Esophagus muscularis mucosa (tissue), 4 donors: ENCODE data around the gene ACACA. TPM values are rescaled to one million over a fixed set of nuclear protein-coding genes. Genes with fewer than 3 reads are reported as not detected.

Source experiments
- DNase-seq: peaks from one replicate; pipeline ENCODE4 v3.0.0-alpha.2; 2017; ENCODE audit errors: extremely low spot score
- H3K27ac ChIP-seq, 4 donors: fragments of 200-600 bp; sonication (generic); replicated peaks in 1 of 4; 1 replicate in 3 of 4; 2 replicates in 1 of 4; pipeline ENCODE4 v1.5.1; 2016 to 2019; ENCODE audit warnings: mild to moderate bottlenecking in 1 of 4
- H3K27me3 ChIP-seq, 4 donors: fragments of 200-600 bp; sonication (generic); one replicate each; pipeline versions ENCODE4 v1.5.1 to v1.6.0; 2016 to 2019
- H3K36me3 ChIP-seq, 4 donors: fragments of 200-600 bp; sonication (generic); one replicate each; pipeline ENCODE4 v1.5.1; 2016 to 2019
- H3K4me1 ChIP-seq, 4 donors: fragments of 200-600 bp; sonication (generic); one replicate each; pipeline ENCODE4 v1.5.1; 2016 to 2019
- H3K4me3 ChIP-seq, 4 donors: fragments of 200-600 bp; sonication (generic); 1 replicate in 2 of 4; 2 replicates in 2 of 4; pipeline ENCODE4 v1.5.1; 2016 to 2019; ENCODE audit warnings: mild to moderate bottlenecking in 4 of 4, moderate library complexity in 1 of 4
- H3K9me3 ChIP-seq, 4 donors: fragments of 200-600 bp; sonication (generic); 1 replicate in 3 of 4; 2 replicates in 1 of 4; pipeline ENCODE4 v1.5.1; 2016 to 2019
- EP300 ChIP-seq: sonication (generic); formaldehyde crosslinking; IDR thresholded peaks from one replicate; pipeline ENCODE4 v1.6.1; 2017; ENCODE audit warnings: antibody characterized with exemption
- POLR2A ChIP-seq: fragments of 450-650 bp; IDR thresholded peaks from one replicate; pipeline ENCODE4 v1.6.1; 2017; ENCODE audit warnings: antibody characterized with exemption, moderate library complexity, mild to moderate bottlenecking, low read depth
- POLR2AphosphoS5 ChIP-seq, 2 donors: sonication (generic); formaldehyde crosslinking; IDR thresholded peaks; one replicate each; pipeline ENCODE4 v1.6.1; 2017; ENCODE audit warnings: antibody characterized with exemption in 2 of 2
- WGBS: methylation state at CpG from one replicate; pipeline ENCODE4 v1.1.5; 2018; 5-methylcytosine and 5-hydroxymethylcytosine counted together
- intact Hi-C: fragments of 100-400 bp; cut with DNase I; formaldehyde crosslinking; loops from one replicate; pipeline ENCODE4 v1.15.1; 2023
- total RNA-seq, 4 donors: library from RNA; depleted of rRNA; stranded (reverse); fragments of >200 nt; gene quantifications; one replicate each; pipeline versions ENCODE4 v1.1.0 to v1.2.1, GENCODE V29; 2016
- TF ChIP-seq, protein P1 (sequence below), 3 experiments: fragments of 200-600 bp in 2 of 3; fragments of 450-650 bp in 1 of 3; sonication (generic) in 2 of 3; IDR thresholded peaks; one replicate each; pipeline ENCODE4 v1.5.1; 2017 to 2019; ENCODE audit warnings: antibody characterized with exemption in 3 of 3, mild to moderate bottlenecking in 2 of 3, moderate library complexity in 1 of 3

ACACA gene
- total RNA-seq, 4 donors from 2014 or later: 34.0 to 58.0 (median 50.5) TPM

DNA sequence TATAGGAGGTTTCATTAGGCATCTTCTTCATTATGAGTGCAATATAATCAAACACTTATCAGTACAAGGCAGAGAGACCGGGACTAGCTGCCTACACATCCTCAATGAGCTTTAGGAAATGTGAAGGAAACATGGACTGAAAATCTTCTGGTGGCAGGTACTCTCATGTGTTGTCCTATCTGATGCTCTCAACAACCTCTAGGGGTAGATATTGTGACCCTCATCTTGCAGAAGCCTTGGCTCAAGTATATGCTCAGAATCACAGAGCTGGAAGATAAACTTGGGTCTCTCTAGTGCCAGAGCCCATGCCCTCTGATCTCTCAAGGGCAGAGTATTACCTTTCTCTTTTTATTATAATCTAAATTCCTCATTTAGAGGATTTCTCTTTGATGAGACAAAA is 212.4 kb downstream of the ACACA start:
- Histone ChIP-seq H3K27ac (no peak overlapping the region), H3K4me3 (no peak overlapping the region), H3K9me3 (no peaks in the 10 kb centered on the region), H3K4me1 (no peaks in the 10 kb centered on the region), H3K36me3 (peaks cover 11 to 60% (median 21%) of the 10 kb centered on the region in 4 donors), H3K27me3 (no peaks in the 10 kb centered on the region)
- intact Hi-C loops: no loop called here
- DNase-seq: no peak
- WGBS: 100% methylated on average over 1 of the region's 1 CpG
- TF ChIP-seq POLR2AphosphoS5 (IDR thresholded peaks at IDR 0.05) (no peak), EP300 (no peak), POLR2A (no peak)
- TF ChIP-seq, protein P1, sequence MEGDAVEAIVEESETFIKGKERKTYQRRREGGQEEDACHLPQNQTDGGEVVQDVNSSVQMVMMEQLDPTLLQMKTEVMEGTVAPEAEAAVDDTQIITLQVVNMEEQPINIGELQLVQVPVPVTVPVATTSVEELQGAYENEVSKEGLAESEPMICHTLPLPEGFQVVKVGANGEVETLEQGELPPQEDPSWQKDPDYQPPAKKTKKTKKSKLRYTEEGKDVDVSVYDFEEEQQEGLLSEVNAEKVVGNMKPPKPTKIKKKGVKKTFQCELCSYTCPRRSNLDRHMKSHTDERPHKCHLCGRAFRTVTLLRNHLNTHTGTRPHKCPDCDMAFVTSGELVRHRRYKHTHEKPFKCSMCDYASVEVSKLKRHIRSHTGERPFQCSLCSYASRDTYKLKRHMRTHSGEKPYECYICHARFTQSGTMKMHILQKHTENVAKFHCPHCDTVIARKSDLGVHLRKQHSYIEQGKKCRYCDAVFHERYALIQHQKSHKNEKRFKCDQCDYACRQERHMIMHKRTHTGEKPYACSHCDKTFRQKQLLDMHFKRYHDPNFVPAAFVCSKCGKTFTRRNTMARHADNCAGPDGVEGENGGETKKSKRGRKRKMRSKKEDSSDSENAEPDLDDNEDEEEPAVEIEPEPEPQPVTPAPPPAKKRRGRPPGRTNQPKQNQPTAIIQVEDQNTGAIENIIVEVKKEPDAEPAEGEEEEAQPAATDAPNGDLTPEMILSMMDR (IDR thresholded peaks at IDR 0.05): no peak

DNA sequence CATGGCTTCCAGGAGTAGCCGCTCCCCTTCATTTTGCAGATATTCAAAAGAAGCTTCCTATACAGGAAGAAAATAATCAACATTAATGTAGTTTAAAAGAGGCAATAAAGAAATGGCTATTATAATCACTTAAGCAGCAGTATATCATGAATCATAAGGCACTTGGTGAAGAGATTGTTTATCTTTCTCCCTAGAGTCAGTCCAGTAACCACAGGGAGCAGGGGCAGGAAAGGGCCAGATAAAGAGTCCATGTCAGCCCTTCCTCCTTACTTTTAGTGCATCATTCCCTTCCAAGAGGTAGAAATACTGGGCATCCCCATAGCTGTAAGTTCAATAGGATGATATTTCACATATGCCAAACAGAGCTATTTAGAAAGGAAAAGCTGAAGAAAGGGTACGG is 215.4 kb downstream of the ACACA start:
- Histone ChIP-seq H3K9me3 (no peaks in the 10 kb centered on the region), H3K27me3 (no peaks in the 10 kb centered on the region), H3K4me1 (no peaks in the 10 kb centered on the region), H3K4me3 (no peak overlapping the region), H3K27ac (no peak overlapping the region), H3K36me3 (peaks cover 17 to 69% (median 35%) of the 10 kb centered on the region in 4 donors)
- TF ChIP-seq EP300 (no peak), POLR2AphosphoS5 (IDR thresholded peaks at IDR 0.05) (no peak), POLR2A (no peak)
- TF ChIP-seq, protein P1 (IDR thresholded peaks at IDR 0.05): no peak
- intact Hi-C loops: no loop called here
- no peak for DNase-seq
- 98% methylated on average over 2 of the region's 2 CpGs for WGBS

- no peak overlapping the region for H3K27ac ChIP-seq
- no peak overlapping the region for H3K4me3 ChIP-seq
- no peak for TF ChIP-seq EP300
- TF ChIP-seq, protein P1 (IDR thresholded peaks at IDR 0.05): peak in 1 of 3 experiments; percentile 3
- intact Hi-C loops: no loop called here
- no peaks in the 10 kb centered on the region for H3K27me3 ChIP-seq
- H3K4me1 ChIP-seq: no peaks in the 10 kb centered on the region
- DNase-seq: no peak
- no peaks in the 10 kb centered on the region for H3K9me3 ChIP-seq
- H3K36me3 ChIP-seq: peaks cover 17 to 77% (median 39%) of the 10 kb centered on the region in 4 donors
These were observed 216.1 kb downstream of the ACACA start for GRCh38 chr17:37190493-37190892.

DNA sequence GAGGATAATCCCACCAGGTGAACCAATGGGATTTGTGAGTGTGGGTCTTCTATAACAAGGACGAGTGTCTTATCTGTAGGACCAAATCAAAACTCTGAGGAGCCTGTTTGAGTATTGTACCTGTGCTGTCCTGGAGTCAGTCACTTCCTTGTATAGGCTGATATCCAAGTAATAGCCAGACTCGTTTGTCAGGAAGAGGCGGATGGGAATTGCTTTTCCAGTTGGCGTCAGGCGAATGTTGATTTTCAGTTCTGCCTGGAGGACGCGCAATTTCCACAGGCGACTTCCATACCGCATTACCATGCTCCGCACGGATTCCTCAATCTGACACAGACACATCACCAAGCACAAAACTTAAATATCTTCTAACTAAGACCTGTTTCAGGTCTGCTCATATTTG is 218.5 kb downstream of the ACACA start:
- DNase-seq: no peak
- WGBS: 88% methylated on average over 11 of the region's 11 CpGs
- no peaks in the 10 kb centered on the region for H3K9me3 ChIP-seq
- no peaks in the 10 kb centered on the region for H3K27me3 ChIP-seq
- H3K36me3 ChIP-seq: peaks cover 17 to 74% (median 40%) of the 10 kb centered on the region in 4 donors
- no peak overlapping the region for H3K27ac ChIP-seq
- no peaks in the 10 kb centered on the region for H3K4me1 ChIP-seq
- no peak for TF ChIP-seq EP300
- no peak for TF ChIP-seq POLR2A
- TF ChIP-seq, protein P1 (IDR thresholded peaks at IDR 0.05): no peak
- TF ChIP-seq POLR2AphosphoS5 (IDR thresholded peaks at IDR 0.05): no peak
- intact Hi-C loops: no loop called here
- no peak overlapping the region for H3K4me3 ChIP-seq

DNA sequence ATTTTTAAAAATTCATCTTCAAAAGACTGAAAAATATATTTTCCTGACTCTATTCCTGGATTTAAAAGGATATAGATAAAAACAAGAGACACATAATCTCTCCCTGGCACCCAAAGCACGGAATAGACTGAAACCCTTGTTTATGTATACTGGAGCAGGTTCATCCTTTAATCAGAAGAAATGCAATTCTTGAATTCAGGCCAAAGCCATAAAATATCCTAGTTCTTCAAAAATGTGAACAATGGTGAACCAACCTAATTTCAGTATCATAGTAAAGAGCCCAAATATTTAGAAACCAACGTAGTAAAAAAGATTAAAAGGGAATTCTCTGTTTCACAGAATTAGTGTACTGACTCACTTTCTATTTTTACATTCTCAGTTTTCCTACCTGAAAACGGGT is 219.4 kb downstream of the ACACA start:
- no peaks in the 10 kb centered on the region for H3K4me1 ChIP-seq
- no peak for DNase-seq
- no peak overlapping the region for H3K27ac ChIP-seq
- WGBS: 84% methylated on average over 3 of the region's 3 CpGs
- intact Hi-C loops: no loop called here
- H3K9me3 ChIP-seq: no peaks in the 10 kb centered on the region
- H3K27me3 ChIP-seq: no peaks in the 10 kb centered on the region
- no peak overlapping the region for H3K4me3 ChIP-seq
- H3K36me3 ChIP-seq: peaks cover 17 to 67% (median 40%) of the 10 kb centered on the region in 4 donors
- no peak for TF ChIP-seq POLR2A
- TF ChIP-seq, protein P1 (IDR thresholded peaks at IDR 0.05): no peak
- TF ChIP-seq EP300: no peak
- TF ChIP-seq POLR2AphosphoS5 (IDR thresholded peaks at IDR 0.05): no peak
